HepG2 (cell line): ENCODE measurements around the gene SF3B2. TPM values are rescaled to one million over a fixed set of nuclear protein-coding genes. Genes with fewer than 3 reads are reported as not detected.

Experiments used
- AKAP8 ChIP-seq: sonication (generic); formaldehyde crosslinking; IDR thresholded peaks from 2 replicates; pipeline ENCODE4 v1.5.1; 2020; ENCODE audit warnings: mild to moderate bottlenecking, missing genetic modification reagents
- ARNTL ChIP-seq: sonication (generic); formaldehyde crosslinking; IDR thresholded peaks from 2 replicates; pipeline ENCODE4 v1.4.0; 2020; ENCODE audit warnings: mild to moderate bottlenecking, missing genetic modification reagents
- CBFB ChIP-seq: sonication (generic); formaldehyde crosslinking; IDR thresholded peaks from 2 replicates; pipeline ENCODE4 v1.4.0; 2020; ENCODE audit warnings: missing genetic modification reagents
- CEBPG ChIP-seq: IDR thresholded peaks from 2 replicates; pipeline ENCODE4 v1.6.1; 2016
- ESRRA ChIP-seq: sonication (generic); formaldehyde crosslinking; IDR thresholded peaks from 2 replicates; pipeline ENCODE4 v1.5.1; 2020; ENCODE audit warnings: mild to moderate bottlenecking, low read depth, missing genetic modification reagents
- ETV5 ChIP-seq: IDR thresholded peaks from 2 replicates; pipeline ENCODE4 v1.6.1; 2018; ENCODE audit warnings: missing biosample characterization, missing genetic modification reagents, inconsistent platforms, borderline replicate concordance
- FOXO1 ChIP-seq: sonication (generic); formaldehyde crosslinking; IDR thresholded peaks from 2 replicates; pipeline ENCODE4 v1.4.0; 2020; ENCODE audit warnings: missing genetic modification reagents
- FOXO4 ChIP-seq: sonication (generic); formaldehyde crosslinking; conservative IDR thresholded peaks from 2 replicates; pipeline ENCODE4 v1.8.1; 2023; ENCODE audit warnings: missing genetic modification reagents
- HDAC1 ChIP-seq: sonication (generic); formaldehyde crosslinking; IDR thresholded peaks from 2 replicates; pipeline ENCODE4 v1.5.1; 2020; ENCODE audit warnings: mild to moderate bottlenecking, missing genetic modification reagents
- KDM2A ChIP-seq: sonication (generic); formaldehyde crosslinking; IDR thresholded peaks from 2 replicates; pipeline ENCODE4 v1.4.0; 2020; ENCODE audit warnings: low read depth, missing genetic modification reagents, borderline replicate concordance
- MLLT10 ChIP-seq: sonication (generic); formaldehyde crosslinking; IDR thresholded peaks from 2 replicates; pipeline ENCODE4 v1.4.0; 2020; ENCODE audit warnings: missing genetic modification reagents
- NR3C1 ChIP-seq: sonication (generic); formaldehyde crosslinking; IDR thresholded peaks from 2 replicates; pipeline ENCODE4 v1.4.0; 2020; ENCODE audit warnings: missing genetic modification reagents
- PHB2 ChIP-seq: fragments of 450-650 bp; IDR thresholded peaks from 2 replicates; pipeline ENCODE4 v1.6.1; 2018; ENCODE audit not compliant: partially characterized antibody
- SMAD1 ChIP-seq: sonication (generic); formaldehyde crosslinking; IDR thresholded peaks from 2 replicates; pipeline ENCODE4 v1.4.0; 2020; ENCODE audit warnings: missing genetic modification reagents, low read depth, mild to moderate bottlenecking, borderline replicate concordance
- SMAD9 ChIP-seq: sonication (generic); formaldehyde crosslinking; IDR thresholded peaks from 2 replicates; pipeline ENCODE4 v1.5.1; 2020; ENCODE audit warnings: mild to moderate bottlenecking, missing genetic modification reagents
- ZNF101 ChIP-seq: sonication (generic); formaldehyde crosslinking; IDR thresholded peaks from 2 replicates; pipeline ENCODE4 v1.4.0; 2020; ENCODE audit warnings: mild to moderate bottlenecking, low read depth, missing genetic modification reagents, borderline replicate concordance
- ZNF256 ChIP-seq: sonication (generic); formaldehyde crosslinking; conservative IDR thresholded peaks from 2 replicates; pipeline ENCODE4 v1.4.0; 2020; ENCODE audit warnings: missing genetic modification reagents
- ZNF333 ChIP-seq: sonication (generic); formaldehyde crosslinking; IDR thresholded peaks from 2 replicates; pipeline ENCODE4 v1.4.0; 2020; ENCODE audit warnings: mild to moderate bottlenecking, missing genetic modification reagents, borderline replicate concordance
- ZNF776 ChIP-seq: sonication (generic); formaldehyde crosslinking; IDR thresholded peaks from 2 replicates; pipeline ENCODE4 v1.4.0; 2020; ENCODE audit warnings: mild to moderate bottlenecking, missing genetic modification reagents
- ZNF839 ChIP-seq: sonication (generic); formaldehyde crosslinking; IDR thresholded peaks from 2 replicates; pipeline ENCODE4 v1.4.0; 2020; ENCODE audit warnings: missing genetic modification reagents, mild to moderate bottlenecking, borderline replicate concordance
- ZSCAN9 ChIP-seq: IDR thresholded peaks from 2 replicates; pipeline ENCODE4 v1.6.1; 2016; ENCODE audit warnings: borderline replicate concordance
- polyA plus RNA-seq, 8 experiments: library from polyadenylated mRNA; depleted of rRNA in 3 of 8; stranded (reverse) in 7 of 8; unstranded in 1 of 8; fragments of >200 nt; fragmentation: Illumina TruSeq in 4 of 8; extraction: Trizol in 4 of 8; gene quantifications; 2 replicates each; pipeline versions ENCODE4 v1.2.1 to v1.2.3, GENCODE V29; 2011 to 2016; ENCODE audit warnings: low read depth in 4 of 8, missing spikeins in 1 of 8, mixed read lengths in 1 of 8; ENCODE audit not compliant: insufficient read depth in 1 of 8
- total RNA-seq, 5 experiments: library from RNA; depleted of rRNA; stranded (reverse); fragments of >200 nt; fragmentation: Illumina TruSeq; extraction: Trizol; gene quantifications; 2 replicates each; pipeline ENCODE4 v1.2.3, GENCODE V29; 2016; ENCODE audit warnings: low read depth in 1 of 5
- TF ChIP-seq, protein P1 (sequence below): sonication (generic); formaldehyde crosslinking; IDR thresholded peaks from 2 replicates; pipeline ENCODE4 v1.5.0; 2020; ENCODE audit warnings: mild to moderate bottlenecking, low read depth, missing genetic modification reagents, borderline replicate concordance
- TF ChIP-seq, protein P2 (sequence below), 2 experiments: sonication (generic) in 1 of 2; formaldehyde crosslinking in 1 of 2; IDR thresholded peaks; 2 replicates each; pipeline versions ENCODE4 v1.6.1 to v1.9.0; 2014 to 2022; ENCODE audit warnings: antibody characterized with exemption in 1 of 2, borderline replicate concordance in 1 of 2, inconsistent platforms in 1 of 2, low read depth in 1 of 2, missing genetic modification reagents in 1 of 2

The SF3B2 gene
- total and polyA plus RNA-seq, 2 of the 13 experiments (the other 11 are each of a cell fraction or from before 2014, with no cell fraction given): 70.4 to 153 TPM

DNA sequence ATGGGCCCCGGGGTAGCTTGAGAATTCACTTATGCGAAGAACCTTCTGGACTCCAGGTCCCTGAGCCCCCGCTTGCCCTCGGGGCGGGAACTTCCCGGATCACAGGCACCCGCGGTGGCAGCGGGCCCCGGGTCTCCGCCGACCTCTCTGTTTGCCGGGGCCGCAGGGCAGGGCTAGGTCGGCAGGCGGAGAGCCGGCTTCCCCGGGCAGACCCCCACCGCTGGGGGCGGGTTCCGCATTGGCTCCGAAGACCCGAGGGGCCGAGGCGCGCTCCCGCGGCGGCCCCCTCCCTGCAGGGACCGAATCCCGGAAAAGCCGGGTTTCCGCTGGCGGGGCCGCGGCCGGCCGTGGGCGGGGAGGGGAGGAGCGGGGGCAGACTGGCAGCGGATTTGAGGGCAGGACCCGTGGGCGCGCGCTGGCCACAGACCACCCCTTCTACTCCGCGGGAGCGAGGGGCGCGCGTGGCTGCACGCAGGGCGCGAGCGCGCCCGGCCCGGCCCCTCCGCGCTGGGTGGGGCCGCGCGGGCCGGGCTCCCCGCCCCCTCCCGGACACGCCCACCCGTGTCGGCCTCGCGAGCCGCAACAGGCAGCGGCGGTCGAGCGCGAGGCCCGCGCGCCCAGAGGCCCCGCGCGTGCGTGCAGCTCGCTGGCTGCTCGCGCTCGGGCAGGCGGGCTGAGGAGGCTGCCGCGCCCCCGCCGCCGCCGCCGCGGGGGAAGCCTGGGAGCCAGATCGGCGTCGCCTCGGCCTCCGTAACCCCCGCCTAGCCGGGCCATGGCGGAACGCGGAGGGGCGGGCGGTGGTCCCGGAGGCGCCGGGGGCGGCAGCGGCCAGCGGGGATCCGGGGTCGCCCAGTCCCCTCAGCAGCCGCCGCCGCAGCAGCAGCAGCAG lies 17.8 kb downstream of the SF3B2 start, which contains the start of gene PACS1 (continued):
- TF ChIP-seq ZNF776 (CRISPR knock-in tag) (no peak), NR3C1 (CRISPR knock-in tag) (no peak), FOXO4 (no peak), KDM2A (CRISPR knock-in tag) (peak; percentile 96), PHB2 (no peak), ESRRA (CRISPR knock-in tag) (no peak), FOXO1 (0 out of 2 replicates have a peak, but pooled peaks have one; percentile 30), MLLT10 (CRISPR knock-in tag) (no peak), ZNF101 (CRISPR knock-in tag) (no peak), SMAD1 (CRISPR knock-in tag) (no peak), ETV5 (CRISPR knock-in tag) (0 out of 2 replicates have a peak, but pooled peaks have one; percentile 45), ZNF839 (CRISPR knock-in tag) (no peak), CEBPG (no peak), AKAP8 (CRISPR knock-in tag) (peak; percentile 40; the same call in 1 of the 2 replicates), ZNF333 (no peak), HDAC1 (CRISPR knock-in tag) (peak; percentile 67; the same call in 1 of the 2 replicates), ZSCAN9 (CRISPR knock-in tag) (peak; percentile 29; the same call in 1 of the 2 replicates), ZNF256 (CRISPR knock-in tag) (no peak), CBFB (no peak; the same call in 1 of the 2 replicates), SMAD9 (CRISPR knock-in tag) (no peak), ARNTL (CRISPR knock-in tag) (no peak)
- TF ChIP-seq, protein P1, sequence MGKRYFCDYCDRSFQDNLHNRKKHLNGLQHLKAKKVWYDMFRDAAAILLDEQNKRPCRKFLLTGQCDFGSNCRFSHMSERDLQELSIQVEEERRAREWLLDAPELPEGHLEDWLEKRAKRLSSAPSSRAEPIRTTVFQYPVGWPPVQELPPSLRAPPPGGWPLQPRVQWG (CRISPR knock-in tag): no peak
- TF ChIP-seq, protein P2, sequence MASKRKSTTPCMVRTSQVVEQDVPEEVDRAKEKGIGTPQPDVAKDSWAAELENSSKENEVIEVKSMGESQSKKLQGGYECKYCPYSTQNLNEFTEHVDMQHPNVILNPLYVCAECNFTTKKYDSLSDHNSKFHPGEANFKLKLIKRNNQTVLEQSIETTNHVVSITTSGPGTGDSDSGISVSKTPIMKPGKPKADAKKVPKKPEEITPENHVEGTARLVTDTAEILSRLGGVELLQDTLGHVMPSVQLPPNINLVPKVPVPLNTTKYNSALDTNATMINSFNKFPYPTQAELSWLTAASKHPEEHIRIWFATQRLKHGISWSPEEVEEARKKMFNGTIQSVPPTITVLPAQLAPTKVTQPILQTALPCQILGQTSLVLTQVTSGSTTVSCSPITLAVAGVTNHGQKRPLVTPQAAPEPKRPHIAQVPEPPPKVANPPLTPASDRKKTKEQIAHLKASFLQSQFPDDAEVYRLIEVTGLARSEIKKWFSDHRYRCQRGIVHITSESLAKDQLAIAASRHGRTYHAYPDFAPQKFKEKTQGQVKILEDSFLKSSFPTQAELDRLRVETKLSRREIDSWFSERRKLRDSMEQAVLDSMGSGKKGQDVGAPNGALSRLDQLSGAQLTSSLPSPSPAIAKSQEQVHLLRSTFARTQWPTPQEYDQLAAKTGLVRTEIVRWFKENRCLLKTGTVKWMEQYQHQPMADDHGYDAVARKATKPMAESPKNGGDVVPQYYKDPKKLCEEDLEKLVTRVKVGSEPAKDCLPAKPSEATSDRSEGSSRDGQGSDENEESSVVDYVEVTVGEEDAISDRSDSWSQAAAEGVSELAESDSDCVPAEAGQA (IDR thresholded peaks at IDR 0.05; ENCODE audit: low read depth): no peak
- TF ChIP-seq, protein P2 (CRISPR knock-in tag; IDR thresholded peaks at IDR 0.05; ENCODE audit: borderline replicate concordance): no peak
